Left ventricle myocardium inferior (tissue), 1 donor: Measurements from ENCODE around the gene STK11. TPM values are rescaled to one million over a fixed set of nuclear protein-coding genes. Genes with fewer than 3 reads are reported as not detected.

Experiments
- DNase-seq: peaks from one replicate; pipeline ENCODE4 v3.0.0-alpha.2; 2020
- H3K27ac ChIP-seq: fragments of 200-600 bp; replicated peaks from 2 replicates; pipeline ENCODE4 v1.8.0; 2021
- H3K27me3 ChIP-seq: fragments of 200-600 bp; 2 replicates; pipeline ENCODE4 v1.8.0; 2021; ENCODE audit warnings: low read depth
- H3K36me3 ChIP-seq: fragments of 200-600 bp; 2 replicates; pipeline ENCODE4 v1.8.0; 2021
- H3K4me1 ChIP-seq: fragments of 200-600 bp; 2 replicates; pipeline ENCODE4 v1.8.0; 2021
- H3K4me3 ChIP-seq: fragments of 200-600 bp; 2 replicates; pipeline ENCODE4 v1.8.0; 2021; ENCODE audit warnings: mild to moderate bottlenecking, moderate library complexity
- H3K9me3 ChIP-seq: fragments of 200-600 bp; replicated peaks from 2 replicates; pipeline ENCODE4 v1.8.0; 2021
- intact Hi-C: fragments of 100-400 bp; cut with micrococcal nuclease; formaldehyde crosslinking; loops from one replicate; pipeline ENCODE4 v1.11.0; 2022
- total RNA-seq: library from RNA; stranded (reverse); fragmentation: NEBNext Ultra II Directional; extraction: Animal tissue kit (Norgen Biotek cat#: 25700); gene quantifications from one replicate; pipeline ENCODE4 v1.2.1, GENCODE V29; 2021
- TF ChIP-seq, protein P1 (sequence below): fragments of 200-600 bp; IDR thresholded peaks from 2 replicates; pipeline ENCODE4 v1.8.0; 2021; ENCODE audit warnings: antibody characterized with exemption, mild to moderate bottlenecking, borderline replicate concordance
- donor health status: DM: no; HTN: yes; CAD: no; lungs with severe emphysema.

Gene STK11
- total RNA-seq, 1 donor from 2014 or later = 50.1 TPM

GRCh38 chr19:1163934-1164683 lies 41.5 kb upstream of the STK11 start:
- no peaks in the 10 kb centered on the region for H3K27me3 ChIP-seq
- H3K36me3 ChIP-seq = no peaks in the 10 kb centered on the region
- TF ChIP-seq, protein P1, sequence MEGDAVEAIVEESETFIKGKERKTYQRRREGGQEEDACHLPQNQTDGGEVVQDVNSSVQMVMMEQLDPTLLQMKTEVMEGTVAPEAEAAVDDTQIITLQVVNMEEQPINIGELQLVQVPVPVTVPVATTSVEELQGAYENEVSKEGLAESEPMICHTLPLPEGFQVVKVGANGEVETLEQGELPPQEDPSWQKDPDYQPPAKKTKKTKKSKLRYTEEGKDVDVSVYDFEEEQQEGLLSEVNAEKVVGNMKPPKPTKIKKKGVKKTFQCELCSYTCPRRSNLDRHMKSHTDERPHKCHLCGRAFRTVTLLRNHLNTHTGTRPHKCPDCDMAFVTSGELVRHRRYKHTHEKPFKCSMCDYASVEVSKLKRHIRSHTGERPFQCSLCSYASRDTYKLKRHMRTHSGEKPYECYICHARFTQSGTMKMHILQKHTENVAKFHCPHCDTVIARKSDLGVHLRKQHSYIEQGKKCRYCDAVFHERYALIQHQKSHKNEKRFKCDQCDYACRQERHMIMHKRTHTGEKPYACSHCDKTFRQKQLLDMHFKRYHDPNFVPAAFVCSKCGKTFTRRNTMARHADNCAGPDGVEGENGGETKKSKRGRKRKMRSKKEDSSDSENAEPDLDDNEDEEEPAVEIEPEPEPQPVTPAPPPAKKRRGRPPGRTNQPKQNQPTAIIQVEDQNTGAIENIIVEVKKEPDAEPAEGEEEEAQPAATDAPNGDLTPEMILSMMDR = no peak
- peak overlapping the region; percentile 47 for H3K4me3 ChIP-seq
- H3K4me1 ChIP-seq = peaks cover 22% of the 10 kb centered on the region
- DNase-seq = no peak
- intact Hi-C loops = no loop called here
- H3K27ac ChIP-seq = peak overlapping the region; percentile 72
- no peaks in the 10 kb centered on the region for H3K9me3 ChIP-seq

DNA sequence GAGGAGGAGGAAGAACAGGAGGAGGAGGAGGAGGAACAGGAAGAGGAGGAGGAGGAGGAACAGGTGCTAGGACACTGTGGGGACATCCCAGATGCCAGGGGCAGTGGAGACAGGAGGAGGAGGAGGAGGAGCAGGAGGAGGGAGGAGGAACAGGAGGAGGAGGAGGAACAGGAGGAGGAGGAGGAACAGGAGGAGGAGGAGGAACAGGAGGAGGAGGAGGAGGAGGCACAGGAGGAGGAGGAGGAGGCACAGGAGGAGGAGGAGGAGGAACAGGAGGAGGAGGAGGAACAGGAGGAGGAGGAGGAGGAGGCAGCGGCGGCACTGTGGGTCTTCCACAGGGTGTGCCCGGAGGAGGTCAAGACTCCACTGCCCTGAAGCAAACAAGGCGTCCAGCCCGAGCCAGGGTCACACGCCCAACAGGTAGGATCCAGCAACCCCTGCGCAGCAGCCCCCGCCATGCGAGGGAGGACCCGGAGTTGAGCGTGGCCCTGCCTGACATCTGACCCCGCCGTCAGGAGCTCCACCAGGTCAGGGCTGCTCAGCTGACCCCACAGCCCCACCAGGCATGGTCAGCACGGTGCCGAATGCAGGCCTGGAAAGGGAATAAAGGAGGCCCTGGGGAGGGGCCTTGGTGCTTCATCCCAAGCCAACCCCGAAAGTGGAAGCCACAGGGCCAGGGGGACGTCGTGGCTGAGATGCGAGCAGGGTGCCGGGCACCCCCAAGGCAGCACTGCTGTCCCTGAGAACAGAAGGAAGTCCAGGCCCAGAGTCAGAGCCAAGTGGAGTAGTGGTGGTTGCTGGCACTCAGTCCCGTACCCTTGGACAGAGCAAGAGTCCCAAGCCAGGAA lies 40.7 kb upstream of the STK11 start:
- Histone ChIP-seq H3K36me3 (no peaks in the 10 kb centered on the region), H3K9me3 (no peaks in the 10 kb centered on the region), H3K4me3 (no peak overlapping the region), H3K27me3 (no peaks in the 10 kb centered on the region), H3K27ac (no peak overlapping the region), H3K4me1 (peaks cover 23% of the 10 kb centered on the region)
- DNase-seq = no peak
- intact Hi-C loops = no loop called here
- TF ChIP-seq, protein P1 = no peak

DNA sequence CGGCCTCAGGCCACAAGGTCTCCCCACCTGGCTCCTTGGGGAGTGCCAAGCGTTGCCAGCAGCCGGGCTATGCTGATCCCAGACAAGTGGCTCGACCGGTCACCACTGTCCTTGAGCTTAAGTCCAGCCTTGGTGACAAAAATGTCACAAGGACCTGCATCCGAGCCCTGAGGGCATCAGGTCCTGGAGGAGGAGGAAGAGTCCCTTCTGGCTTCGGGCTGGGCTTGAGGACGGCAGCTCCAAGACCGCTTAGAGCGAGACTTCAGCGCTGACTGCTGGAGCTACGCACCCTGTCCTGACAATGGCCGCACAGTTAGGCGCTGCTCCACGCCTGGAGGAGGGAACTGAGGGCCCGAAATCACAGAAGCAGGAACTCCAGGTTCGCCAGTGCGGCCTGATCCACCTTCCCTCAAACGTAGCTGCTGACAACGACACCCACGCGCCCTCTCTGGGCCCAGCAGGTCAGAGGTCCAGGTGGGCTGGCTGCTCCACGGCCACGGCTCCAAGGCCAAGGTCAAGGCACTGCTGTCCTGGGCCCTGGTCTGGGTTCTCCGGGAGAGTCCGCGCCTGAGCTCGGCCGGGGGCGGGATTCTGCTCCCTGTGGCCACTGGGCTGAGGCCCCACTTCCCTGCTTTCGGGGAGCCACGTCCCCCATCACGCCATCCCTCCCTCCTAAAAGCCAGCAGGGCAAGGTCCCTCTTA lies 38.6 kb upstream of the STK11 start:
- H3K27me3 ChIP-seq = no peaks in the 10 kb centered on the region
- H3K4me1 ChIP-seq = peaks cover 32% of the 10 kb centered on the region
- TF ChIP-seq, protein P1 = no peak
- no peak overlapping the region for H3K27ac ChIP-seq
- no peaks in the 10 kb centered on the region for H3K9me3 ChIP-seq
- intact Hi-C loops = no loop called here
- H3K36me3 ChIP-seq = no peaks in the 10 kb centered on the region
- no peak overlapping the region for H3K4me3 ChIP-seq
- no peak for DNase-seq

DNA sequence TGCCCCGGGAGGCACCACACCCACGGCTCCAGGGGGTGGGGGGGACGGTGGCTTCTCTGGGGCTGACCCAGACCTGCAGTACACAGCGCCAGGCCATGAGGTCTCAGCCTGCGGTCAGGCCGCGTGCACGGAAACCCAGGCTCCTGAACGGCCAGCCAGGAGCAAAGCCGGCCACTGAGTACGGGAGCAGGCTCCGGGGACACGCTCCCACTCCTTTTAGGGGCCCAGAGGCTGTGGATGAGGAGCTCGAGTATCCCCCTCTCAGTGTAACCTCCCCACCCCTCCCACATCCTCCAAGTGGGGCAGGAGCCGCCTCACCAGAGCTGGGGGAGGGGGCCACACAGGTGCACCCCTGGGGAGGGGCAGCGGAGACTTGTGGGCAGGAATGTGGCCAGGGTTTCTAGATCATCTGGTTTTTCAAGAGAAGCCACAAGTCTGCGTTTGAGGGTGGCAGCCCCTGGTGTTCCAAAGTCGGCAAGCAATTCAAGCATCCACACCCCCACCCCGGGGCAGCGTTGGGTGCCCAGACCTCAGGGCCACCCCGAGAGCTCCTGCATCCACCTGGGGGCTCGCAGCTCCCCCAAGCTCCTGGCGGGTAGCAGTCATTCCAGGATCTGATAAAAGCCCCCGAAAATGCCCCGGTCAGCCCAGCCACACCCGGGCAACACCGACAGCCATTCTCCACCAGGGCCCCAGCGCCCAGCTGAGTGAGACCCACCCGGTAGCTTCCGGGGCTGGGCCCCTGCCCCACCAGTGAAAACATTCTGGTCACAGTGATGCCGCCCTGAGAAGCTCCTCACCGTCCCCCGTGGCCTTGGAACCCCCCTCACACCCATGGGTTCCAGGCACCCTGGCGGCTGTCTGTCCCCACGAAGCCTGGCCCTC lies 37.6 kb upstream of the STK11 start:
- Histone ChIP-seq H3K4me3 (no peak overlapping the region), H3K27me3 (no peaks in the 10 kb centered on the region), H3K4me1 (peaks cover 35% of the 10 kb centered on the region), H3K27ac (no peak overlapping the region), H3K36me3 (no peaks in the 10 kb centered on the region), H3K9me3 (no peaks in the 10 kb centered on the region)
- DNase-seq = no peak
- intact Hi-C loops = no loop called here
- TF ChIP-seq, protein P1 = no peak
